Measurements from ENCODE around the gene ADGRG7. TPM values are rescaled to one million over a fixed set of nuclear protein-coding genes. Genes with fewer than 3 reads are reported as not detected.

The ADGRG7 gene
- total RNA-seq, 1 experiment from 2014 or later: not detected

DNA sequence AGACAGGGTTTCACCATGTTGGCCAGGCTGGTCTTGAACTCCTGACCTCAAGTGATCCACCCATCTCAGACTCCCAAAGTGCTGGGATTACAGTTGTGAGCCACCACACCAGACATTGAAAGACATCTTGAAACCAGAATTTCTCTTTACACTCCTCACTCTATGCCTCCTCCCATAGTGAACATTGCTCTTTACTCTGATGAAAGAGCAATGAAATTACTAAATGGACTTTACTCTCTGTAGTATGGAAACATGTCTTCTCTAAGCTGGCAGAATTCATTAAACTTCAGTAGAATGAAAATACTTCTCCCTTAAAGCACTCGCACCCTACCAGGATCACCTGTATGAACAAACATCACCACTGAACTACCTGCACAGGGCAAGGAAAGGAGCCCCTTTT lies 72.1 kb downstream of the ADGRG7 start:
- no TSS peak for BruUV-seq (replicated peaks)
- Histone ChIP-seq H3K9me2 (replicated peaks; ENCODE audit: low read length) (no peaks in the 10 kb centered on the region), H3K79me2 (ENCODE audit: low read length) (no peaks in the 10 kb centered on the region), H4K20me1 (ENCODE audit: low read length) (no peaks in the 10 kb centered on the region), H2AFZ (ENCODE audit: low read length) (no peak overlapping the region), H3K27me3 (ENCODE audit: low read length) (no peaks in the 10 kb centered on the region), H3K9ac (ENCODE audit: low read length) (no peak overlapping the region), H3K4me1 (ENCODE audit: insufficient read depth, low read length) (no peaks in the 10 kb centered on the region), H3K4me3 (ENCODE audit: low read length) (no peak overlapping the region), H3F3A (ENCODE audit: low read length, unreplicated experiment) (no peaks in the 10 kb centered on the region), H3K4me2 (ENCODE audit: low read length) (no peak overlapping the region), H3K27ac (ENCODE audit: low read length) (no peak overlapping the region), H3K9me3 (ENCODE audit: low read length) (no peaks in the 10 kb centered on the region), H3K36me3 (ENCODE audit: low read depth, low read length) (no peaks in the 10 kb centered on the region)
- DNase-seq (no peak), ATAC-seq (no peak)
- intact Hi-C loops (cut with micrococcal nuclease): no loop called here
- ChIA-PET POLR2A (ENCODE audit: unreplicated experiment) (no interaction called here), CTCF (no interaction called here)
- no peak for TF ChIP-seq CTCF (conservative IDR thresholded peaks at IDR 0.05; ENCODE audit: low read depth, low read length)

DNA sequence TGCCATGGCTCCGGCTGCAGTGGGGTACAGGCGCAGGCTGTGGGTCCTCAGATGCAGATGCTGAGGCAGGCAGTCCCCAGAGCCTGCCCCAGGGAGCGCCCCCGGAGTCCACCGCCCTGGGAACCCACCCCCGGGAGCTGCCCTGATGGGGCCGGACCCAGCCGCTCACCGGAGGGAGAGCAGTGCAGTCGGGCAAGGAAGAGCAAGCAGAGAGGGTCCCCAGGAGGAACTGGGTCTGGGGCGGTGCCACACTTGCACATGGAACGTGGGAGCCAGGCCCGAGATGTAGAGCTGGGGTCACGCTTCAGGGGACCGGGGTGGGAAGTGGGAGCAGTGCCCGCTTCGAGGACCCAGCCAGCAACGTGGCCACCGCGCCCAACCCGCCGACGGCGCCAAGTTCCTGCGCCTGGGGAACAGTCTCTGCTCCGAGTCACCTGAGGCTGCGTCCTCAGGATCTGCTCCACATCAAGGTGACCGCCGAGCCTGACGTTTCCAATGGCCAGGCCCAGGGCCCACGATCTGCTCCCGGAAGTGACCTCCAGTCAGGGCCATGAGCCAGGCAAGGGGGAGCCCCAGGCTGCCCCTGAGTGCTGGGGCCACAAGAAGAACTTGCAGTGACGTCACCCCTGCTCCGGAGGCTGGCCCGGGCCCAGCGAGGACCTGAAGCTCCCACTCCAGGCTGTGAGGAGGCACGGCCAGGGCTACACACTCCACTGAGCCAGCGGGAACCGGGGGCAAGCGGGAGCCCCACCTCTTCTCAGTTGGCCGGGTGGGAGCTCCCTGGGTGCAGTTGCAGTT lies 72.9 kb downstream of the ADGRG7 start:
- no peak overlapping the region for H3K4me2 ChIP-seq (ENCODE audit: low read length)
- no peaks in the 10 kb centered on the region for H3K9me2 ChIP-seq (replicated peaks; ENCODE audit: low read length)
- H3K27me3 ChIP-seq (ENCODE audit: low read length): no peaks in the 10 kb centered on the region
- no peak overlapping the region for H3K4me3 ChIP-seq (ENCODE audit: low read length)
- H3K9ac ChIP-seq (ENCODE audit: low read length): no peak overlapping the region
- no peaks in the 10 kb centered on the region for H4K20me1 ChIP-seq (ENCODE audit: low read length)
- CTCF ChIA-PET: no interaction called here
- H3K4me1 ChIP-seq (ENCODE audit: insufficient read depth, low read length): no peaks in the 10 kb centered on the region
- DNase-seq (no peak), ATAC-seq (no peak)
- no peaks in the 10 kb centered on the region for H3K9me3 ChIP-seq (ENCODE audit: low read length)
- no peak overlapping the region for H2AFZ ChIP-seq (ENCODE audit: low read length)
- H3K36me3 ChIP-seq (ENCODE audit: low read depth, low read length): no peaks in the 10 kb centered on the region
- intact Hi-C loops (cut with micrococcal nuclease): no loop called here
- BruUV-seq (replicated peaks): no TSS peak
- no peaks in the 10 kb centered on the region for H3F3A ChIP-seq (ENCODE audit: low read length, unreplicated experiment)
- TF ChIP-seq CTCF (conservative IDR thresholded peaks at IDR 0.05; ENCODE audit: low read depth, low read length): no peak
- no peak for TF ChIP-seq EZH2phosphoT487 (IDR thresholded peaks at IDR 0.05; ENCODE audit: borderline replicate concordance, low read length)
- no peak for TF ChIP-seq EZH2 (IDR thresholded peaks at IDR 0.05; ENCODE audit: low read length, unreplicated experiment)
- POLR2A ChIA-PET (ENCODE audit: unreplicated experiment): no interaction called here
- no peak overlapping the region for H3K27ac ChIP-seq (ENCODE audit: low read length)
- no peaks in the 10 kb centered on the region for H3K79me2 ChIP-seq (ENCODE audit: low read length)

GRCh38 chr3:100682854-100683760 lies 73.7 kb downstream of the ADGRG7 start:
- no peak overlapping the region for H3K27ac ChIP-seq (ENCODE audit: low read length)
- H3K36me3 ChIP-seq (ENCODE audit: low read depth, low read length): no peaks in the 10 kb centered on the region
- H4K20me1 ChIP-seq (ENCODE audit: low read length): no peaks in the 10 kb centered on the region
- H3K9ac ChIP-seq (ENCODE audit: low read length): no peak overlapping the region
- intact Hi-C loops (cut with micrococcal nuclease): no loop called here
- H3K9me3 ChIP-seq (ENCODE audit: low read length): no peaks in the 10 kb centered on the region
- BruUV-seq (replicated peaks): no TSS peak
- no peaks in the 10 kb centered on the region for H3K27me3 ChIP-seq (ENCODE audit: low read length)
- TF ChIP-seq EZH2phosphoT487 (IDR thresholded peaks at IDR 0.05; ENCODE audit: borderline replicate concordance, low read length): no peak
- TF ChIP-seq CTCF (conservative IDR thresholded peaks at IDR 0.05; ENCODE audit: low read depth, low read length): no peak
- TF ChIP-seq EZH2 (IDR thresholded peaks at IDR 0.05; ENCODE audit: low read length, unreplicated experiment): no peak
- no peaks in the 10 kb centered on the region for H3F3A ChIP-seq (ENCODE audit: low read length, unreplicated experiment)
- H3K79me2 ChIP-seq (ENCODE audit: low read length): no peaks in the 10 kb centered on the region
- H3K4me3 ChIP-seq (ENCODE audit: low read length): no peak overlapping the region
- H3K4me1 ChIP-seq (ENCODE audit: insufficient read depth, low read length): no peaks in the 10 kb centered on the region
- no peak for DNase-seq
- ChIA-PET CTCF (no interaction called here), POLR2A (ENCODE audit: unreplicated experiment) (interaction anchor here (0.6 kb wide), 1 partner anchor 48 kb away, joined by 3 read pairs; no protein-coding TSS in a partner anchor)
- ATAC-seq: no peak
- no peak overlapping the region for H2AFZ ChIP-seq (ENCODE audit: low read length)
- H3K9me2 ChIP-seq (replicated peaks; ENCODE audit: low read length): no peaks in the 10 kb centered on the region
- no peak overlapping the region for H3K4me2 ChIP-seq (ENCODE audit: low read length)

Data from PC-3 (cell line).